ENCODE data around the gene GPR160. TPM values are rescaled to one million over a fixed set of nuclear protein-coding genes. Genes with fewer than 3 reads are reported as not detected.

GPR160 gene
- total RNA-seq, 1 experiment from 2014 or later = 9.9 TPM

GRCh38 chr3:170002879-170003278, 34.9 kb upstream of the GPR160 start:
- CTCF ChIA-PET = no interaction called here

More at GRCh38 chr3:170002879-170003278, 34.9 kb upstream of the GPR160 start:
- ChIA-PET RAD21 (ENCODE audit: low non-redundant PET in 1 of 2, low total read pairs in 2 of 2, uncharacterized antibody in 2 of 2, unreplicated experiment in 2 of 2) (no interaction called here), POLR2A (no interaction called here)
- H3K27ac ChIP-seq (ENCODE audit: low read depth, low read length) = no peak overlapping the region
- no peaks in the 10 kb centered on the region for H3K27me3 ChIP-seq (ENCODE audit: insufficient read depth, low read length)
- no TSS peak for BruUV-seq (replicated peaks)
- no peaks in the 10 kb centered on the region for H3K4me1 ChIP-seq (ENCODE audit: control insufficient read depth in 1 of 2, insufficient read depth in 2 of 2, low read length in 2 of 2)
- no peak overlapping the region for H3K9ac ChIP-seq (ENCODE audit: low read length)
- no peaks in the 10 kb centered on the region for H3K79me2 ChIP-seq (ENCODE audit: insufficient read depth, low read length)
- H2AFZ ChIP-seq (ENCODE audit: low read depth, low read length, poor library complexity, severe bottlenecking) = no peak overlapping the region
- ATAC-seq (no peak), DNase-seq (ENCODE audit: low read depth, low spot score) (no peak)
- no peak for TF ChIP-seq REST (IDR thresholded peaks at IDR 0.05; ENCODE audit: low read depth)
- no peak for TF ChIP-seq FOSL1 (IDR thresholded peaks at IDR 0.05; ENCODE audit: low read depth)
- no peak for TF ChIP-seq ZNF274 (IDR thresholded peaks at IDR 0.05; ENCODE audit: low read depth, low read length)
- TF ChIP-seq EGR1 (IDR thresholded peaks at IDR 0.05; ENCODE audit: low read depth) = no peak
- no peak for TF ChIP-seq ZBTB33 (IDR thresholded peaks at IDR 0.05; ENCODE audit: extremely low read depth, insufficient replicate concordance, low read length)
- TF ChIP-seq ZFX (IDR thresholded peaks at IDR 0.05) = no peak
- TF ChIP-seq CBX3 (IDR thresholded peaks at IDR 0.05; ENCODE audit: low read depth) = no peak
- no peak for TF ChIP-seq YY1 (IDR thresholded peaks at IDR 0.05; ENCODE audit: extremely low read depth, insufficient replicate concordance, low read depth, low read length)
- no peak for TF ChIP-seq POLR2AphosphoS5 (IDR thresholded peaks at IDR 0.05; ENCODE audit: low read depth, low read length)
- TF ChIP-seq MAX (IDR thresholded peaks at IDR 0.05) = no peak
- no peak for TF ChIP-seq SP1 (IDR thresholded peaks at IDR 0.05; ENCODE audit: low read depth)
- TF ChIP-seq ELF1 (IDR thresholded peaks at IDR 0.05; ENCODE audit: borderline replicate concordance, low read depth) = no peak
- TF ChIP-seq CEBPB (IDR thresholded peaks at IDR 0.05; ENCODE audit: low read depth) = no peak
- TF ChIP-seq JUND (IDR thresholded peaks at IDR 0.05) = no peak
- TF ChIP-seq CTCF (IDR thresholded peaks at IDR 0.05 in 2 of 3, conservative IDR thresholded peaks at IDR 0.05 in 1 of 3; ENCODE audit: borderline replicate concordance in 1 of 3, insufficient read depth in 1 of 3, low read depth in 2 of 3, low read length in 2 of 3) = no peak
- TF ChIP-seq RAD21 (IDR thresholded peaks at IDR 0.05; ENCODE audit: low read depth) = no peak
- no peak for TF ChIP-seq TCF7L2 (IDR thresholded peaks at IDR 0.05; ENCODE audit: borderline replicate concordance, extremely low read depth, insufficient read depth, insufficient read length)
- TF ChIP-seq EZH2 (IDR thresholded peaks at IDR 0.05) = no peak
- TF ChIP-seq EZH2phosphoT487 (IDR thresholded peaks at IDR 0.05; ENCODE audit: borderline replicate concordance) = no peak
- no peaks in the 10 kb centered on the region for H4K20me1 ChIP-seq (ENCODE audit: insufficient read depth)
- no peaks in the 10 kb centered on the region for H3K36me3 ChIP-seq (ENCODE audit: control insufficient read depth in 1 of 2, insufficient read depth in 2 of 2, low read length in 2 of 2)
- H3K9me2 ChIP-seq (ENCODE audit: insufficient read depth) = no peaks in the 10 kb centered on the region
- intact Hi-C loops (cut with micrococcal nuclease) = no loop called here
- H3K4me3 ChIP-seq (replicated peaks in 1 of 2; ENCODE audit: low read depth in 1 of 2, low read length in 2 of 2) = no peak overlapping the region
- H3K9me3 ChIP-seq (ENCODE audit: control insufficient read depth in 1 of 2, insufficient read depth in 1 of 2, low read depth in 1 of 2, low read length in 2 of 2) = no peaks in the 10 kb centered on the region
- no peak overlapping the region for H3K4me2 ChIP-seq (ENCODE audit: low read length)
